Neural progenitor cell (in vitro differentiated cells): Measurements from ENCODE around the gene EPB41L3.
"Not testable (repeated sequence)": the region's sequence is repeated elsewhere in the genome, so short reads cannot be mapped to it uniquely, and the experiment has no call there.

Experiments
- EZH2 ChIP-seq: fragments of 200-600 bp; sonication (generic); IDR thresholded peaks from 2 replicates; pipeline ENCODE4 v1.6.1; 2017; ENCODE audit warnings: antibody characterized with exemption, mild to moderate bottlenecking, moderate library complexity
- TF ChIP-seq, protein P1 (sequence below): fragments of 200-600 bp; sonication (generic); IDR thresholded peaks from 2 replicates; pipeline ENCODE4 v1.5.1; 2017; ENCODE audit warnings: antibody characterized with exemption, mild to moderate bottlenecking

DNA sequence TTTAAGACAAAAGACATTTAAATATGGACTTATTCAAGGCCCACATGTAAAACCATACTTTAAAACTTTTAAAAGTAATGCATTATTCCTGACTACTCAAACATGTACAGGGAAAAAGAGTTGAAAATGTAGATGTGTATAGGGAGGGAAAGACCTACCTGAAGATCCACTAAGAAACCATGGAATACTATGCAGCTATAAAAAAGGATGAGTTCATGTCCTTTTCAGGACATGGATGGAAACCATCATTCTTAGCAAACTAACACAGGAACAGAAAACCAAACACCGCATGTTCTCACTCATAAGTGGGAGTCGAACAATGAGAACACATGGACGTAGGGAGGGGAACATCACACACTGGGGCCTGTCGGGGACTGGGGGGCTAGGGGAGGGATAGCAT is 55.8 kb downstream of the EPB41L3 start:
- TF ChIP-seq, protein P1, sequence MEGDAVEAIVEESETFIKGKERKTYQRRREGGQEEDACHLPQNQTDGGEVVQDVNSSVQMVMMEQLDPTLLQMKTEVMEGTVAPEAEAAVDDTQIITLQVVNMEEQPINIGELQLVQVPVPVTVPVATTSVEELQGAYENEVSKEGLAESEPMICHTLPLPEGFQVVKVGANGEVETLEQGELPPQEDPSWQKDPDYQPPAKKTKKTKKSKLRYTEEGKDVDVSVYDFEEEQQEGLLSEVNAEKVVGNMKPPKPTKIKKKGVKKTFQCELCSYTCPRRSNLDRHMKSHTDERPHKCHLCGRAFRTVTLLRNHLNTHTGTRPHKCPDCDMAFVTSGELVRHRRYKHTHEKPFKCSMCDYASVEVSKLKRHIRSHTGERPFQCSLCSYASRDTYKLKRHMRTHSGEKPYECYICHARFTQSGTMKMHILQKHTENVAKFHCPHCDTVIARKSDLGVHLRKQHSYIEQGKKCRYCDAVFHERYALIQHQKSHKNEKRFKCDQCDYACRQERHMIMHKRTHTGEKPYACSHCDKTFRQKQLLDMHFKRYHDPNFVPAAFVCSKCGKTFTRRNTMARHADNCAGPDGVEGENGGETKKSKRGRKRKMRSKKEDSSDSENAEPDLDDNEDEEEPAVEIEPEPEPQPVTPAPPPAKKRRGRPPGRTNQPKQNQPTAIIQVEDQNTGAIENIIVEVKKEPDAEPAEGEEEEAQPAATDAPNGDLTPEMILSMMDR, result not testable (repeated sequence)
- not testable (repeated sequence) for TF ChIP-seq EZH2
